NOMO-1 treated with DMSO at 0.1 percent for 48 hours (cell line): ENCODE measurements around the gene MAK.
"Not testable (repeated sequence)": the region's sequence is repeated elsewhere in the genome, so short reads cannot be mapped to it uniquely, and the experiment has no call there.

Experiments
- DNase-seq: peaks from one replicate; lab custom pipeline; 2025; ENCODE audit not compliant: unreplicated experiment; lab: John Stamatoyannopoulos, UW

MAK gene

GRCh38 chr6:10854922-10855632, 16.7 kb upstream of the MAK start:
- DNase-seq = no peak

GRCh38 chr6:10853849-10854300, 15.5 kb upstream of the MAK start:
- DNase-seq = peak; percentile 18

- DNase-seq = no peak
These were observed 14.1 kb upstream of the MAK start for GRCh38 chr6:10852361-10852960.

- no peak for DNase-seq
These were observed 12.4 kb upstream of the MAK start for GRCh38 chr6:10850728-10851127.

GRCh38 chr6:10849901-10850300, 11.6 kb upstream of the MAK start:
- DNase-seq = no peak

GRCh38 chr6:10847684-10848083, 9.3 kb upstream of the MAK start:
- peak; percentile 1 for DNase-seq

- DNase-seq = no peak
These were observed 5.2 kb upstream of the MAK start for GRCh38 chr6:10843554-10843953.

GRCh38 chr6:10838794-10839333, 525 bp upstream of the MAK start:
- peak; percentile 70 for DNase-seq

- DNase-seq = no peak
These were observed 731 bp downstream of the MAK start for GRCh38 chr6:10837622-10837994.

GRCh38 chr6:10837009-10837621, 1.2 kb downstream of the MAK start:
- DNase-seq = no peak

GRCh38 chr6:10834823-10835222, 3.5 kb downstream of the MAK start:
- DNase-seq = no peak

- peak; percentile 86 for DNase-seq
These were observed 6.7 kb downstream of the MAK start for GRCh38 chr6:10831609-10832008.

GRCh38 chr6:10824819-10825218, 13.5 kb downstream of the MAK start:
- DNase-seq = no peak

- no peak for DNase-seq
These were observed 14.0 kb downstream of the MAK start for GRCh38 chr6:10824297-10824696.

GRCh38 chr6:10814176-10814575, 24.2 kb downstream of the MAK start:
- DNase-seq = not testable (repeated sequence)

GRCh38 chr6:10809098-10809497, 29.2 kb downstream of the MAK start:
- DNase-seq = peak; percentile 17

GRCh38 chr6:10808376-10808775, 30.0 kb downstream of the MAK start:
- DNase-seq = no peak

GRCh38 chr6:10801224-10801848, 37.0 kb downstream of the MAK start:
- peak; percentile 44 for DNase-seq

GRCh38 chr6:10800810-10801209, 37.5 kb downstream of the MAK start:
- DNase-seq = no peak

GRCh38 chr6:10794239-10794638, 44.1 kb downstream of the MAK start:
- no peak for DNase-seq

GRCh38 chr6:10793695-10794094, 44.6 kb downstream of the MAK start:
- no peak for DNase-seq

GRCh38 chr6:10793035-10793434, 45.3 kb downstream of the MAK start:
- no peak for DNase-seq
